Pancreas (tissue), 10 donors: ENCODE results near the gene DNTTIP2. TPM values are rescaled to one million over a fixed set of nuclear protein-coding genes. Genes with fewer than 3 reads are reported as not detected.

Source experiments
- ATAC-seq, 4 donors: fragments of 200-7000 bp; cut with Tn5 transposase; one replicate each; pipeline versions ENCODE4 v1.8.0 to v1.9.1; 2020; ENCODE audit warnings: mild to moderate bottlenecking in 4 of 4, moderate library complexity in 4 of 4
- DNase-seq, 6 donors: peaks; one replicate each; pipeline ENCODE4 v3.0.0-alpha.2; 2020
- FAIRE-seq: peaks from 2 replicates; lab custom pipeline; 2012; peaks lifted over from hg19 to GRCh38; lab: Jason Lieb, UNC
- H3K27ac ChIP-seq, 4 donors: fragments of 200-600 bp; sonication (generic); 1 replicate in 3 of 4; 2 replicates in 1 of 4; pipeline versions ENCODE4 v1.5.0 to v1.8.0; 2020
- H3K27me3 ChIP-seq, 4 donors: fragments of 200-600 bp; one replicate each; pipeline ENCODE4 v1.8.0; 2021
- H3K36me3 ChIP-seq, 3 donors: fragments of 200-600 bp; sonication (generic) in 1 of 3; one replicate each; pipeline versions ENCODE4 v1.5.0 to v1.8.0; 2020 to 2021
- H3K4me1 ChIP-seq, 3 donors: fragments of 200-600 bp; one replicate each; pipeline ENCODE4 v1.8.0; 2021
- H3K4me3 ChIP-seq, 4 donors: fragments of 200-600 bp; sonication (generic) in 2 of 4; one replicate each; pipeline versions ENCODE4 v1.5.0 to v1.8.0; 2020 to 2021
- H3K9me3 ChIP-seq, 4 donors: fragments of 200-600 bp; one replicate each; pipeline ENCODE4 v1.8.0; 2021
- CTCF ChIP-seq, 4 donors: fragments of 200-600 bp; sonication (generic) in 3 of 4; IDR thresholded peaks; one replicate each; pipeline versions ENCODE4 v1.5.0 to v1.8.0; 2021; ENCODE audit warnings: antibody characterized with exemption in 4 of 4
- WGBS, 2 donors: extraction: QIAGEN DNeasy Blood & Tissue Kit; methylation state at CpG; one replicate each; pipeline ENCODE4 v1.1.7; 2013; 5-methylcytosine and 5-hydroxymethylcytosine counted together
- intact Hi-C, 3 donors: fragments of 100-400 bp; cut with DNase I; formaldehyde crosslinking; loops; one replicate each; pipeline versions ENCODE4 v1.11.1 to v1.14.2; 2022
- polyA plus RNA-seq, 2 donors: library from polyadenylated mRNA; stranded (reverse); fragments of 200-250 nt; gene quantifications; one replicate each; pipeline ENCODE4 v1.2.3, GENCODE V29; 2013
- total RNA-seq, 6 donors: library from RNA; stranded (reverse); fragmentation: NEBNext Ultra II Directional in 4 of 6; extraction: Animal tissue kit (Norgen Biotek cat#: 25700) in 4 of 6; gene quantifications; one replicate each; pipeline versions ENCODE4 v1.2.1 to v1.2.4, GENCODE V29; 2021 to 2023
- donor health status: healthy with polysubstance abuse.
- donor health status: DM: no; HTN: no; CAD: no; lungs with moderate emphysema.
- donor health status: DM: no; HTN: no; CAD: no.
- donor health status: control.
- donor health status: control.
- donor health status: Bipolar disorder and iron deficiency.
- donor health status: DM: yes; HTN: yes; CAD: no.
- donor health status: DM: no; HTN: no; CAD: no.
- donor health status: DM: no; HTN: no; CAD: no.
- donor health status: DM: yes; HTN: yes; CAD: no.

The DNTTIP2 gene
- total and polyA plus RNA-seq, 8 donors: 15.7 to 39.2 (median 22.1) TPM

GRCh38 chr1:93906480-93906879 is 27.5 kb upstream of the DNTTIP2 start:
- intact Hi-C loops: no loop called here
- H3K27me3 ChIP-seq: no peaks in the 10 kb centered on the region

GRCh38 chr1:93905734-93906133 is 26.7 kb upstream of the DNTTIP2 start:
- TF ChIP-seq CTCF (IDR thresholded peaks at IDR 0.05): no peak
- FAIRE-seq (no peak), ATAC-seq (peak in 1 of 4 donors; percentile 5), DNase-seq (no peak)
- Histone ChIP-seq H3K9me3 (no peaks in the 10 kb centered on the region), H3K27ac (peak overlapping the region in 1 of 4 donors; percentile 32), H3K36me3 (no peaks in the 10 kb centered on the region), H3K4me1 (peaks cover 5 to 18% (median 8%) of the 10 kb centered on the region in 3 donors), H3K27me3 (no peaks in the 10 kb centered on the region), H3K4me3 (no peak overlapping the region)
- intact Hi-C loops: no loop called here
- WGBS, 2 donors: 50 to 55% methylated on average over 2 of the region's 2 CpGs

More at GRCh38 chr1:93906480-93906879, 27.5 kb upstream of the DNTTIP2 start:
- FAIRE-seq (no peak), DNase-seq (no peak), ATAC-seq (no peak)
- H3K4me3 ChIP-seq: no peak overlapping the region
- peak overlapping the region in 1 of 4 donors; percentile 31 for H3K27ac ChIP-seq
- H3K36me3 ChIP-seq: no peaks in the 10 kb centered on the region
- peaks cover 5 to 18% (median 8%) of the 10 kb centered on the region in 3 donors for H3K4me1 ChIP-seq
- WGBS, 2 donors: 54 to 64% methylated on average over 3 of the region's 3 CpGs
- no peak for TF ChIP-seq CTCF (IDR thresholded peaks at IDR 0.05)
- no peaks in the 10 kb centered on the region for H3K9me3 ChIP-seq

GRCh38 chr1:93905051-93905450 is 26.0 kb upstream of the DNTTIP2 start:
- no peak overlapping the region for H3K4me3 ChIP-seq
- DNase-seq (no peak), ATAC-seq (no peak), FAIRE-seq (no peak)
- TF ChIP-seq CTCF (IDR thresholded peaks at IDR 0.05): no peak
- H3K4me1 ChIP-seq: peaks cover 5 to 18% (median 8%) of the 10 kb centered on the region in 3 donors
- 73 to 78% methylated on average over 1 of the region's 1 CpG for WGBS, 2 donors
- H3K36me3 ChIP-seq: no peaks in the 10 kb centered on the region
- H3K9me3 ChIP-seq: no peaks in the 10 kb centered on the region
- H3K27me3 ChIP-seq: no peaks in the 10 kb centered on the region
- H3K27ac ChIP-seq: peak overlapping the region in 1 of 4 donors; percentile 32
- intact Hi-C loops: no loop called here

GRCh38 chr1:93904228-93904627 is 25.2 kb upstream of the DNTTIP2 start:
- intact Hi-C loops: no loop called here
- FAIRE-seq (no peak), DNase-seq (no peak), ATAC-seq (peak in 1 of 4 donors; percentile 24)
- no peak for TF ChIP-seq CTCF (IDR thresholded peaks at IDR 0.05)
- Histone ChIP-seq H3K4me1 (peaks cover 5 to 18% (median 8%) of the 10 kb centered on the region in 3 donors), H3K4me3 (no peak overlapping the region), H3K27ac (peak overlapping the region in 1 of 4 donors; percentile 32), H3K27me3 (no peaks in the 10 kb centered on the region), H3K36me3 (no peaks in the 10 kb centered on the region), H3K9me3 (no peaks in the 10 kb centered on the region)
- WGBS, 2 donors: 58 to 76% methylated on average over 2 of the region's 2 CpGs

GRCh38 chr1:93900723-93901504 is 21.9 kb upstream of the DNTTIP2 start:
- no peak overlapping the region for H3K27ac ChIP-seq
- no peaks in the 10 kb centered on the region for H3K27me3 ChIP-seq
- no peak for DNase-seq
- H3K9me3 ChIP-seq: no peaks in the 10 kb centered on the region
- no peak overlapping the region for H3K4me3 ChIP-seq
- peaks cover 0 to 10% (median 0%) of the 10 kb centered on the region in 3 donors for H3K36me3 ChIP-seq
- FAIRE-seq: no peak
- intact Hi-C loops: no loop called here
- WGBS, 2 donors: 94 to 96% methylated on average over 3 of the region's 3 CpGs
- peaks cover 0 to 8% (median 6%) of the 10 kb centered on the region in 3 donors for H3K4me1 ChIP-seq
- no peak for TF ChIP-seq CTCF (IDR thresholded peaks at IDR 0.05)
- no peak for ATAC-seq
